ENCODE data around the gene DCP1B.
"Not testable (repeated sequence)": the region's sequence is repeated elsewhere in the genome, so short reads cannot be mapped to it uniquely, and the experiment has no call there.

The DCP1B gene

GRCh38 chr12:1948883-1949282 is 55.4 kb downstream of the DCP1B start:
- Histone ChIP-seq H3K9me3 (ENCODE audit: control insufficient read depth, low read length) (peaks cover 6% of the 10 kb centered on the region), H3K36me3 (ENCODE audit: control insufficient read depth, insufficient read depth, low read length) (peaks cover 79% of the 10 kb centered on the region), H3K4me1 (ENCODE audit: control insufficient read depth, insufficient read depth, low read length, poor library complexity, severe bottlenecking) (no peaks in the 10 kb centered on the region), H3K27ac (ENCODE audit: low read depth, low read length, severe bottlenecking) (no peak overlapping the region), H3K4me3 (ENCODE audit: extremely low read depth, insufficient read depth, low read length, poor library complexity, severe bottlenecking) (no peak overlapping the region)
- WGBS, 2 experiments (ENCODE audit: insufficient coverage in 2 of 2): 97 to 100% methylated on average over 5 to 11 of the region's 11 CpGs

DNA sequence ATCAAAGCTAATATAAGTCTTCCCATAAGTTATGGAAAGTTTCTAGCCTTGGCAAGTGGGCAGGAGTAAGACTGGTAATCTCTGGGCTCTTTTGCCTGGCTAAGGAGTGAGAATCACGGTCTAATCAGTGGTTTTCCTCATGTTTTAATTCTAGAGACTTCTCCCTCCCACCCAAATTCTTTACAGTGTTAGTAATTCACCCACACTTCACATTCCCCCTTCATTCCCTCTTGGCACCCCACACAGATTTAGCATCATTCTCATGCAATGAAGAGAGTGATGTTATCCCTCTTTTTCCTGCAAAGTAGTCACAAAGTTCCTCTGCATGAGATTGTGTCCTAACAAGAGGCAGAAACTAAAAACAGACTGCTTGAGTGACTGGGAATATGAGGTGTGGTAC is 57.2 kb downstream of the DCP1B start:
- Histone ChIP-seq H3K4me1 (ENCODE audit: control insufficient read depth, insufficient read depth, low read length, poor library complexity, severe bottlenecking) (no peaks in the 10 kb centered on the region), H3K36me3 (ENCODE audit: control insufficient read depth, insufficient read depth, low read length) (peaks cover 61% of the 10 kb centered on the region), H3K9me3 (ENCODE audit: control insufficient read depth, low read length) (peaks cover 6% of the 10 kb centered on the region), H3K27ac (ENCODE audit: low read depth, low read length, severe bottlenecking) (no peak overlapping the region), H3K4me3 (ENCODE audit: extremely low read depth, insufficient read depth, low read length, poor library complexity, severe bottlenecking) (no peak overlapping the region)
- 33% methylated on average over 1 of the region's 1 CpG; no CpG with 5 or more reads in 1 of the 2 experiments for WGBS, 2 experiments (ENCODE audit: insufficient coverage in 2 of 2)

- Histone ChIP-seq H3K4me1 (ENCODE audit: control insufficient read depth, insufficient read depth, low read length, poor library complexity, severe bottlenecking) (no peaks in the 10 kb centered on the region), H3K36me3 (ENCODE audit: control insufficient read depth, insufficient read depth, low read length) (peaks cover 54% of the 10 kb centered on the region), H3K27ac (ENCODE audit: low read depth, low read length, severe bottlenecking) (no peak overlapping the region), H3K9me3 (ENCODE audit: control insufficient read depth, low read length) (peaks cover 6% of the 10 kb centered on the region), H3K4me3 (ENCODE audit: extremely low read depth, insufficient read depth, low read length, poor library complexity, severe bottlenecking) (no peak overlapping the region)
- 92 to 97% methylated on average over 2 to 3 of the region's 3 CpGs for WGBS, 2 experiments (ENCODE audit: insufficient coverage in 2 of 2)
Measured at GRCh38 chr12:1946296-1946695, 58.0 kb downstream of the DCP1B start.

- 100% methylated on average over 2 of the region's 5 CpGs; no CpG with 5 or more reads in 1 of the 2 experiments for WGBS, 2 experiments (ENCODE audit: insufficient coverage in 2 of 2)
- not testable (repeated sequence) for H3K4me3 ChIP-seq (ENCODE audit: extremely low read depth, insufficient read depth, low read length, poor library complexity, severe bottlenecking); H3K4me1 ChIP-seq (ENCODE audit: control insufficient read depth, insufficient read depth, low read length, poor library complexity, severe bottlenecking); H3K27ac ChIP-seq (ENCODE audit: low read depth, low read length, severe bottlenecking); H3K9me3 ChIP-seq (ENCODE audit: control insufficient read depth, low read length)
- H3K36me3 ChIP-seq (ENCODE audit: control insufficient read depth, insufficient read depth, low read length): peaks cover 47% of the 10 kb centered on the region
Measured at GRCh38 chr12:1945502-1945901, 58.8 kb downstream of the DCP1B start.

DNA sequence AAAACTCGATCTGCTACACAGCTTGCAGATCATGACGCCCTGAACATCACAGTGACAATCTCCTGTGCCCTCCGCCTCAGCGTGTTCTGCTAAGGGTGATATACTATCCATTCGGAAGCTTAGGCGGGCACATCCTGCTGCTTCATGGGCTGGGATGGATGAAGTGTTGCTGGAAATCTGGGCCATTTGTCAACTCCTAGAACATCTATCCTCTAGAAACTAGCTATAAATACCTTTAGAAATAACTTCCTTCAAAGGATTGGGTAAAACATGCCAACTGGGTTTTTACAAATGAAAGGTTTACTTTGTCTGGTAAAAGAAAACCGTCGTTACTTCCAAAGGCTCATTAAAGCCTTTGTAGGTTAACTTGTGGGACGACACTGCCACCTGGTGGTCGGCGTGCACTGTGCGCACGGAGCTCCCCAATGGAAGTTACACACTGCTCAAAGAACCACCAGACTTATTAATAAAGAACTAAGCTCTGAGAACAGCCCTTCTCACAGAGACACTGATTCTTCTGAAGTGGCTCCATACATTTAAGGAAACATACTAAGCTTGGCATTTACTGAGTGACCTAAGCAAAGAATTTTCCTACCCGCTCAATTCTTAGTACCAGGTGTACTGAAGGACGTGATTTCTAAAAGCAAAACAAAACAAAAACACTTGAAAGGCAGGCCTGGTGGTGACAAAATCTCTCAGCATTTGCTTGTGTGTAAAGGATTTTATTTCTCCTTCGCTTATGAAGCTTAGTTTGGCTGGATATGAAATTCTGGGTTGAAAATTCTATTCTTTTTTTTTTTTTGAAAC is 64.3 kb downstream of the DCP1B start:
- peaks cover 26% of the 10 kb centered on the region for H3K36me3 ChIP-seq (ENCODE audit: control insufficient read depth, insufficient read depth, low read length)
- no peak overlapping the region for H3K27ac ChIP-seq (ENCODE audit: low read depth, low read length, severe bottlenecking)
- H3K4me1 ChIP-seq (ENCODE audit: control insufficient read depth, insufficient read depth, low read length, poor library complexity, severe bottlenecking): no peaks in the 10 kb centered on the region
- no peak overlapping the region for H3K4me3 ChIP-seq (ENCODE audit: extremely low read depth, insufficient read depth, low read length, poor library complexity, severe bottlenecking)
- 38 to 40% methylated on average over 11 to 12 of the region's 16 CpGs for WGBS, 2 experiments (ENCODE audit: insufficient coverage in 2 of 2)
- no peaks in the 10 kb centered on the region for H3K9me3 ChIP-seq (ENCODE audit: control insufficient read depth, low read length)

GRCh38 chr12:1939331-1939730 is 64.9 kb downstream of the DCP1B start:
- 76 to 88% methylated on average over 5 to 8 of the region's 10 CpGs for WGBS, 2 experiments (ENCODE audit: insufficient coverage in 2 of 2)
- no peak overlapping the region for H3K27ac ChIP-seq (ENCODE audit: low read depth, low read length, severe bottlenecking)

DNA sequence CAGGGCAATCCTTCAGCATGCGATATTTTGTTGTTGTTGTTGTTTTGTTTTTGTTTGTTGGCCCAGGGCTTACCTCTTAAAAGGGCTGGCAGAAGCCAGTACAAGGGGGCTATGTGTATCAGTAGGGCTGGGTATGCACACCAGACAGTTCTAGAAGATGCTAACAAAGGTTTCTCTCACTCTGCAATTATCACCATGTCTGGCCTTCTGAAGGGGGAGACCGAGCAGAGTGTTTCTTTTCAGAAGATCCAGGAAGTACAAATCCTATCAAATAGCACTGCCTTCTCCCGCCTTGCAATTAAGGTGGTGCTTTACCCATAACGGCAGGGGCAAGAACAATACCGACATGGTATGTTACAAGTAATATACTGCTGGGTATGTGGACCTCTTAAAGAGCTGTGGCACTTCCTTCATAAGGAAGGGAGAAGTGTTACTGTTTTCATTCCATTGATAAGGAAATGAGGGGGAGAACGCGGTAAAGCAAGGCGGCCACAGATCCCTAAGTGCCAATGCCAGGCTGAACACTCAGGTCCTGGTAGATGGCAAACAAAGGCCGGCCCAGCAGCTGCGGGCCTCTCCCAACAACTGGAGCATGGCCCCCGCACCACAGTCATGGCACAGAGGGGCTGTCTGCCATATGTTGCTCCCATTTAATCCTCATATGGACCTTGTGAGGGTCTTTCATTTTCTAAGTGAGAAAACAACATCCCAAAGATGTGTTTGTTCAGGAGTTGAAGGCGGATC is 66.6 kb downstream of the DCP1B start:
- Histone ChIP-seq H3K4me3 (ENCODE audit: extremely low read depth, insufficient read depth, low read length, poor library complexity, severe bottlenecking) (no peak overlapping the region), H3K4me1 (ENCODE audit: control insufficient read depth, insufficient read depth, low read length, poor library complexity, severe bottlenecking) (peaks cover 3% of the 10 kb centered on the region), H3K36me3 (ENCODE audit: control insufficient read depth, insufficient read depth, low read length) (peaks cover 26% of the 10 kb centered on the region), H3K9me3 (ENCODE audit: control insufficient read depth, low read length) (no peaks in the 10 kb centered on the region), H3K27ac (ENCODE audit: low read depth, low read length, severe bottlenecking) (no peak overlapping the region)
- WGBS, 2 experiments (ENCODE audit: insufficient coverage in 2 of 2): 93 to 94% methylated on average over 9 to 12 of the region's 12 CpGs

More at GRCh38 chr12:1939331-1939730, 64.9 kb downstream of the DCP1B start:
- H3K4me3 ChIP-seq (ENCODE audit: extremely low read depth, insufficient read depth, low read length, poor library complexity, severe bottlenecking): no peak overlapping the region
- peaks cover 26% of the 10 kb centered on the region for H3K36me3 ChIP-seq (ENCODE audit: control insufficient read depth, insufficient read depth, low read length)
- H3K9me3 ChIP-seq (ENCODE audit: control insufficient read depth, low read length): no peaks in the 10 kb centered on the region
- no peaks in the 10 kb centered on the region for H3K4me1 ChIP-seq (ENCODE audit: control insufficient read depth, insufficient read depth, low read length, poor library complexity, severe bottlenecking)

DNA sequence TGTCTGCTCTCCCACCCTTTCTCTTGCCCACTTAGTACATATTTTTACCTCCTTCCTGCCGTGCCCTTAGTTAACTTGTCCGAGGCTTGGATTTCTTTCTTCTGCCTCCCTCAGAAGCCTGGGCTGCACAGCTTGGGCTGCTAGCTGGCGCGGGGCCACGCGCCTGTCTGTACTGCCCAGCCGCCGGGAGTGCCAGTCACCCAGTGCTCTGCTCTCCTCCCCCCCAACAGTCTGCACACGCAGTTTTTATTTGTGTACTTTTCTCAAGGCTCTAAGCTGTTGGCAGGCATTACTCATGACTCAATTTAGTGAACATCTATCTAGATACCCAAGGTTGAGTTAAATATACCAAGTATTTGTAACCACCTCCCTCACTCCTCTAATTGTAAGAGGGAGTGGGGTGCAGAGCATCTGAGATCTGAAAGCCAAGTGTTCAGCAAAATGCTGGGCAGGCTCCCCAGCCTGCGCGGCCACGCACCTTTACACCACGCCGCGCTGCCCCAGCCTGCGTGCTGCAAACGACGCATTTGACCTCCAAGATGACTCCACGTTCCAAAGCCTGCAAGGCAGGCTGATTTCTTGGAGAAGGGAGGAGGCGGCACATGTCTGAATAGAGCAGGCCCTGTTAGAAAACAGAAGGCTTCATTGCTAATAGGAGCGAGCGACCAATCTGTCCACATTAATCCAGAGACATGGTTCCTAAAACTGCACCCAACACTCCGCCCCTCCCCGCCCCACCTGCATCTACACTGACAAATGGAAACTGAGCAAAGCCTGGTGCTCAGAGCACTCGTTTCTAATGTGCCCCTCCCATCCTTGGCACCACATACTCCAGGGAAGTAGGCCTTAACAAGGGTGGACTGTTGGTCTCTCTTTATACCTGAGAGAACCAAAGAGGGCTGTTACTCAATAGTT is 67.6 kb downstream of the DCP1B start:
- 96 to 98% methylated on average over 16 of the region's 25 CpGs for WGBS, 2 experiments (ENCODE audit: insufficient coverage in 2 of 2)
- Histone ChIP-seq H3K4me3 (ENCODE audit: extremely low read depth, insufficient read depth, low read length, poor library complexity, severe bottlenecking) (no peak overlapping the region), H3K36me3 (ENCODE audit: control insufficient read depth, insufficient read depth, low read length) (peaks cover 26% of the 10 kb centered on the region), H3K27ac (ENCODE audit: low read depth, low read length, severe bottlenecking) (no peak overlapping the region), H3K9me3 (ENCODE audit: control insufficient read depth, low read length) (no peaks in the 10 kb centered on the region), H3K4me1 (ENCODE audit: control insufficient read depth, insufficient read depth, low read length, poor library complexity, severe bottlenecking) (peaks cover 3% of the 10 kb centered on the region)

- WGBS, 2 experiments (ENCODE audit: insufficient coverage in 2 of 2): 90 to 94% methylated on average over 16 to 19 of the region's 21 CpGs
- peaks cover 3% of the 10 kb centered on the region for H3K4me1 ChIP-seq (ENCODE audit: control insufficient read depth, insufficient read depth, low read length, poor library complexity, severe bottlenecking)
- H3K9me3 ChIP-seq (ENCODE audit: control insufficient read depth, low read length): no peaks in the 10 kb centered on the region
- H3K36me3 ChIP-seq (ENCODE audit: control insufficient read depth, insufficient read depth, low read length): peaks cover 26% of the 10 kb centered on the region
- no peak overlapping the region for H3K4me3 ChIP-seq (ENCODE audit: extremely low read depth, insufficient read depth, low read length, poor library complexity, severe bottlenecking)
- no peak overlapping the region for H3K27ac ChIP-seq (ENCODE audit: low read depth, low read length, severe bottlenecking)
Measured at GRCh38 chr12:1935700-1936378, 68.4 kb downstream of the DCP1B start.

DNA sequence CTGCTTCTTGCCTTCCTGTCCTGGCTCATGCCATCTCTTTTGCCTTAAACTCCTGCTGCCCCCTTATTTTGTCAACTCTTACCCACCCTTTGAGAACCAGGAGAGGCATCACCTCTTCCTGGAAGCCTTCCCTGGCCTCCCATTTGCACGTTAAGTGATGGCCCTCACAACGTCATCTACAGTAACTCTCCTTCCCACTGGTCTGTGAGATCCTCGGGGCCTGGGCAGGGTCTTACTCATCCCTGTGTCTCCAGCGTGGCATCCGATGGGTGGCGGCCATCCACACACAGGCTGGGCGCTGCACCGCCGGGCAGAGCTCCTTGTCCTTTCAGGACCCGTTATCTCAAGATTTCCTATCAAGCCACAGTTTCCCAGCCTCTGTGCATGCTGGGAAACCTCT is 69.0 kb downstream of the DCP1B start:
- WGBS, 2 experiments (ENCODE audit: insufficient coverage in 2 of 2): 91 to 92% methylated on average over 9 to 10 of the region's 10 CpGs
- Histone ChIP-seq H3K4me1 (ENCODE audit: control insufficient read depth, insufficient read depth, low read length, poor library complexity, severe bottlenecking) (peaks cover 3% of the 10 kb centered on the region), H3K4me3 (ENCODE audit: extremely low read depth, insufficient read depth, low read length, poor library complexity, severe bottlenecking) (no peak overlapping the region), H3K9me3 (ENCODE audit: control insufficient read depth, low read length) (no peaks in the 10 kb centered on the region), H3K36me3 (ENCODE audit: control insufficient read depth, insufficient read depth, low read length) (peaks cover 26% of the 10 kb centered on the region), H3K27ac (ENCODE audit: low read depth, low read length, severe bottlenecking) (no peak overlapping the region)

Measured in mesodermal cell (in vitro differentiated cells).